Superior temporal gyrus (tissue), 1 donor: ENCODE data around the gene SYK.

ENCODE experiments used
- DNase-seq: peaks from one replicate; pipeline ENCODE4 v3.0.0-alpha.2; 2016; ENCODE audit errors: extremely low spot score

The SYK gene

DNA sequence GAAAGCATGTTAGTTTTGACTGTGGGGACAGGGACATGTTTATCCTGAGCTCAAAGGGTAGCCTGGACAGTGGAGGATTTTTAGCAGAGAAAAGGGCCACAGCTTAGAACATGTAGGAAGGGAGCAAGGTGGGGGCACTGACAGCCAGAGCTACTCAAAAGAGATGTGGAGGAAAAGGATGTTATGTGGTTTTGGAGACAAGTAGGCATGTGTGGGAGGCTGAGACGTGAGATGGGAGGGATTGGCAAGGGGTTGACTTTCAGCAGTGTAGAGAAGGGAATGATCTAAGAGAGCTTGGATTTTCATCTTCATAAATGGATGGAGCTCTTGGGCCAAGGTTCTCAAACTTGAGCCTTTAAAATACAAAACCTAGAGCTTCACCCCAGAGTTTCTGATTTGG, 24.0 kb downstream of the SYK start:
- no peak for DNase-seq

DNA sequence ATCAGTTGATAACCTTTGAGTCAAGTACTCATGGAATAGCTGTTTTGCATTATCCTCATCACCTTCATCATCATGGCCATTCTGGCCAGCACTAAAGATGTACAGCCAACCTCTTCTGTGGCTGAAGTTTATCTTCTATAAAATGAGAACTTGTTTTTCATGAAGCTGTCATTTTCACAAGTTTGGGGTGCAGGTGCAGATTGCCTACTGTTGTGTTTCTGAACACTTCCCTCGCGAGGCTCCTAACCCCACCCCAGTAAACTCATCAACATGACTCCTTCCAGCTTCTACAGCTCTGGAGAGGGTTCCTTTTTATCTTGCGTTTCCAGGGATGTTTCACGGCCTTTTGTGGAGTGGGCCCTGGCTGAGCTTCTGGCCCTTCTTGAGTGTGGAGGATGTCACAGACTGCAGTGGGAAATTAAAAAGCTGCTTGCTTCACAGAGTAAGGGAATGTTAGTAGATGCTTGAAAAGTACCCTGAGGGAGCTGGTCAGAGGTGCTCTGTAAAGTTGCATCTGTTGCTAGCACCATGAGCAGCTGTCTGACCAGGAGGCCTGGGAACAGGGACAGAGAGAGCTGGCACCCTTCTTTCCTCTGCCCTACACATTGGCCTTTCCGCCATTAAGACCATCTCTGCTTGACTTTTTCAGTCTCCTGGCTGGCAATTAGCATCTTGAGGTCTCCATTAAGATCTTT, 24.9 kb downstream of the SYK start:
- DNase-seq: no peak

DNA sequence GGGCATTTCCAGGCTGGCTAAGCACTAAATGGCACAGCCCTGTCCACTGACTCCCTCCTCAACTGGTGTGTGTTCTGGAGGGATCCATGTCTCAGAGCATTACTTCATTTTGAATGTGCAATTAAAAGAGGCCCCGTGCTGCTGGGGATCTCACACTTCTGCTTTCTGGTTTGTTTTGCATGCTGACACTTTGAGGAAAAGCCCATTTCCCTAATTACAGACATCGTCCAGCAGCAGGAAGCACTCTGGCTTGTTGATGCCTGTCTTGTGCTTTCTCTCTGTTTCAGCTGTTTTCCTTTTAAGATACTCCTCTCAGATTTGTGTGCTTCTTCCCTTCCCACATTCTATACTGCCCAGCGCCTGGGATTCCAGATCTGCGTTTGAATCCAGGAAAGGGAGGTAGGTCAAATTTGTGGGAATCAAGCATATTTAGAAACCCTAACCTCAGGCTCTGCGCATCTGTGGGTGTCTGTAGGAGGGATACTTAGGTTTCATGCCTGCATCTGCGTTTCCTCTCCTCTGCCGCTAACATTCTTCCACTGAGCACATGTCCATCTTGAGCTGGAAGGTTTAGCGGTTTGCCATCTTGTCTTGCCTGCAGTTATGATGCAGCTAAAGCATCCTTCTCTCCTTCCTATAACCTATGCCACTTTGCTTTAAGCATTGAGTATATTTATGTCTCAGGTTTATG, 25.7 kb downstream of the SYK start:
- DNase-seq: no peak

DNA sequence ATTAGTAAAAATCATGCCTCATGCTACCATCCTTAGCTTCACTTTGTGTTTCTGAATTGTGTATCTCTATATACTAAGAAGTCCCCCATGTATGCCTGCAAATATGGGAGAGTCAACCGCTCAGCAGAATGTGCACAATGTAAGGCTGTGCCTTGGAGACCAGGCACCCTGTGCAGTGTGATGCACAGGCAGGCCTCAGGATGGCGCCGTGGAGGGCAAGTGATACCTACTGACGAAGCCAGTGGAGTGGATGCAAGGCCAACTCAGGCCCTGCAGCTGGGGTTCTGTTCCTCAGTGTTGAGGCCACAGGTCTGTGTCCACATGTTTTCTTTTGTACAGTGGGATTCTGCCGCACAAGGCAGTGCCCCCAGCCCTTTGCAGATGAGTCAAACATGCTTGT, 28.4 kb downstream of the SYK start:
- DNase-seq: no peak

DNA sequence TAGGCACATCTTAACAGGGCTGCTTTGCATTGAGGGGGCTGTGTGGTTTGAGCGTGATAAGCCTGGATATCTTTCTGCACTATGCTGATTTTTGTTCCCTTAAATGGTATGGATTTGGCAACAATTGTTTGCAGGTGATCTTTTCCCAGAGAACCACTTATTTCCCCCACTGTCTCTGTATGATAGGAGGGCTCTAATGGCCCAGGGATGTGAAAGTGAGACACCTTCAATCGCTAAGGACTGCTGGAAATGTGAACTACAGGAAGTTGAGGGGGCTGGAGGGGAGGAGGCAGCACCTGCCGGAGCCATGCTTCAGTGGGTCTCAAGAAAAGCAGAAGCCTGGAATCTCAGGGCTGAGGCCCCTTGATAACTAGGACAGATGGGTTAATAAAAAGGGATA, 29.4 kb downstream of the SYK start:
- DNase-seq: no peak

DNA sequence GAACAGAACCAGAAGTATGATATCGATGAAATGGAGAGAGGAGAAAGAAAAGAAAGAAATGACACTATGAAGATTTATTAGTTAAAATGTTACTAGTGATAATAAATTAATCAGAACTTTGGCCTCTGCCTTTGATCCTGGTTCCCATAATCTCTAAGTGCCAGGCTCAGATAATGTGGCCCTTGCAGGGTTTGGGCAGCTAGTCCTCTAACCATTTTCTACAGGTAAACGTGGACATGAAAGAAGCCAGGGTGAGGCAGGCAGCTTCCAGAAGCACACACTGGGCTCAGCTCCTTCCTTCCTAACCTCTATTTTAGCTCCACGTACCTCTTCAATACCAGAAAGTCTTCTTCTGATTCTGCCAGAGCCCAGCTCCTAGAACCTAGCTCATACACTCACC, 30.6 kb downstream of the SYK start:
- DNase-seq: no peak

DNA sequence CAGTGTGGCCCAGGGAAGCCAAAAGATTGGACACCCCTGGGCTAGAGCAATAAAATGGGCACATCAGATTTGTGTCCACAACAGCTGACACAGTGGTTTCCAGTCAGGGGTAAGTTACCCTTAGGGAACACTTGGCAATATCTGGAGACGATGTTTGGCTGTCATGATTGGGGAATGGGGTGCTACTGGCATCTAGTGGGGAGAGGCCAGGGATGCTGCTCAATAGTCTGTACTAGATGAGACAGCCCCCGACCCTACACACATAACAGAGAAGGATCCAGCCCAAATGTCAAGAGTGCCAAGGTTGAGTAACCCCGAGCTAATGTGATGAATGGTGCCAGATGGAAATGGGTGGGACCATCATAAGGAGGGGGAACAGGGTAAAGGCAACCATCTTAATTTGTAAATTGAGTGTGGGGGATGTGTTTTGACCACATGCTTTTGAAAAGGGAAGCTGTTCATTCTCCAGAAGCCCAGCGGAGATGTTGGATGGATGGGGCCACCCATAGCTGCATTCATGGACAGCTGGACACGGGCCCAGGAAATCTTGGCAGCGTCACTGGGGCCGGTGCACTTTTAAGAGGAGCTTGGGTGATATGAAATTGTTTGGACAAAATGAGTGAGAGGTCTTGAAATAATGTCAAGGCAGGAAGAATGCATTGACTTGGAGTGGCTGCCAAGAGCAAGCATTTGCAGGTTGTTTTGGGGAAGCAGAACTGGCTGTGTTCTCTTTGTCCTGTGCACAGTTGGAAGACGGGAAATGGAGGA, 33.4 kb downstream of the SYK start:
- no peak for DNase-seq

DNA sequence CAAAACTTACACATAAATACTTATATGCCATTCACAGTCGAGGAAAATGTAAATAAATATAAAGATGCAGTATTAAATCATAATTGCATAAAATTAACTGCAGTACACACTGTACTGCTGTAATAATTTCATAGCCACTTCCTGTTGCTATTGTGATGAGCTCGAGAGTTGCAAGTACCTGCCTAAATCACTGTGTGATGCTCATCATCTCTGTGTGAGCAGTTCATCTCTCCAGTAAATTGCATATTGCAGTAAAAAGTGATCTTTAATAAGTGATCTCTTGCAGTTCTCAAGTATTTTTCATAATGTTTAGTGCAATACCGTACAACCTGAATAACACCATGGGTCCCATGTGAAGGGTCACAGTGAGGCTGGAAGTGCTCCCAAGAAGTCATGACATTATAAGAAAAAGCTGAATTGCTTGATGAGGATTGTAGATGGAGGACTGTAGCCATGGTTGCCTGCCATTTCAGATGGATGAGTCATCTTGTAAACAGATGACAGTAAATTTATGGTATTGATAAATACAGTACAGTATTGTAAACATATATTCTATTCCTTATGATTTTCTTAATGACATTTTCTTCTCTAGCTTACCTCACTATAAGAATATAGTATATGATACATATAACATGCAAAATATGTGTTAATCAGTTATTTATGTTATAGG, 34.9 kb downstream of the SYK start:
- no peak for DNase-seq

DNA sequence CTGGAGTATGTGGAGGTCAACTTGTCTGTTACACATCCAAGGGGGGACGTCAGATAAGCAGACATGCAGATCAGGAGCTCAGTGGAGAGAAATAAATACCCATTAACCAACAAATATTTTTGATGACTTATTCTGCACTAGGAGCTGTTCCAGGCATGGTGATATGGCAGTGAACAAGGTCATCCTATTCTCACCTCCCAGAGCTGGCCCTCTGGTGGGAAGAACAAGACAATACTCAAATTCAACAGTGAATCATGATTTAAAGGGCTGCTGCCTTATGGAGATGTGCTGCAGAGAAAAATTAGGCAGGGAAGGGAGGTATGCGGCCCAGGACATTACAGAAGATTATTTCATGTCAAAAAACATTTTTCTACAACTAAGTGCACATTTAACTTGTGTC, 36.5 kb downstream of the SYK start:
- DNase-seq: no peak

DNA sequence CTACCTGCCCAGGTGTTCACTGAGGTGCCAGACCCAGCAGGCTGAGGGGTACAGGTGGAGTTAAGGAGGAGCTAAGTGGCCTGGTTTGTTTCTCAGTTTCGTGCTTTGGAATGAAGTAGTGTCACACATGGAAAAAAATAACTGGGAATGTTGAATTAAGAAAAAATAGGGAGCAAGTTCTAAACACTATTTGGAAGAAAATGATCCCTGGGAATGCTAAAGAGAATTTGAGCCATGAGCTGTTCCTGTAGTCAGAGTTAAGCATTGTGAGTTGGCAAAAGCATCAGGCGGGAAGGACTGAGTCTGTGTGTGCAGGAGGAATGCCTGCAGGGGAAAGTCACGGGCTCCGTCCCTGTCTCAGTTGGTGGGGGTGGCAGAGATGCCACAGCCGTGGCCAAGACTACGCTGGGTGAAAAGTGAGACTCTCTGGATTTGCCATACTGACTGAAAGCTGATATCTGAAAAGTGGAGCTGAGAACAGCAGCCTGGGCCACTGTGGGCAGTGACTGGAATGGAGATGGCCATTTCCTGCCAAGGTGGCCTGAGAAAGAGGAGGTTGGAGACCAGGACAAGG, 37.0 kb downstream of the SYK start:
- DNase-seq: no peak

DNA sequence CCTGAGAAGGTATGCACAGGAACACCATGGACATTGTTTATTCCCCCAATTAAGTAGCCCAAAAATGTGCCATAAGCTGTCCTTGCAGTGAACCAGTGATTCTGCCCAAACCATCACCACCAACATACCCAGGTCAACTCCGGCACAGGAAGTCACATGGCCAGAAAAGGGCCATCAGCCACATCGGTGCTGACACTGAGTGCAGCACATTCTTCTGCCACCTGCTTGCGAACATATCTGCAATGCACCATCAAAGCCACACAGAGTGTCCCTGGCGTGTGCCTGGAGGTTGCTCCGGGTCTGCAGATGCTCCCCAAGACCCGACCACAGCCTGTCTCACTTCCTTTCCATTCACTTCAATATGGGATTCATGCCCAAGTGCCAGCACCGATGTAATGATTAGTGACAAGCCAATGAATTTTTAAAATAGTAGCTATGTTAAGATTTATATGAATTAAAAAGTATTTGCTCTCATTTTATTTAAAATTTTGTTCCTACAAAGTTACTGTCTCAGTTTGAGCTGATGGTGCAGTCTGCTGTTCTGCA, 37.6 kb downstream of the SYK start:
- no peak for DNase-seq

DNA sequence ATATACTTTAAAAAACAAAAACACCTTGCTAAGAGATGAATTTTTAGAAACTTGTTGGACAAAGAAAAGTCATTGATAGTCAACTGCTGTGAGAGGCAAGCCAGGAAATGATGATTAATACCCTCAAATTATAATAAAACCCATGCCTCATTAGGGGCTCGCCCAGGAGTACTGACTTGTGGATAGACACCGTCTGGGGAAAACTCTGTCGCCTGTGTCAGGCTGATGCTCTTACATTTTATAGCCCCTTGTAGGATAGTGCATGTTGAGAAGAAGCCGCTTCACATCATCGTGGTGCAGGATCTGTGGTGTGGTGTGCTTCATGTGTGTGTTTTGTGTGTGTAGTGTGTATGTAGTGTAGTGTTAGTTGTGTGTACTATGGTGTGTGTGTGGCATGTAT, 39.1 kb downstream of the SYK start:
- DNase-seq: no peak

DNA sequence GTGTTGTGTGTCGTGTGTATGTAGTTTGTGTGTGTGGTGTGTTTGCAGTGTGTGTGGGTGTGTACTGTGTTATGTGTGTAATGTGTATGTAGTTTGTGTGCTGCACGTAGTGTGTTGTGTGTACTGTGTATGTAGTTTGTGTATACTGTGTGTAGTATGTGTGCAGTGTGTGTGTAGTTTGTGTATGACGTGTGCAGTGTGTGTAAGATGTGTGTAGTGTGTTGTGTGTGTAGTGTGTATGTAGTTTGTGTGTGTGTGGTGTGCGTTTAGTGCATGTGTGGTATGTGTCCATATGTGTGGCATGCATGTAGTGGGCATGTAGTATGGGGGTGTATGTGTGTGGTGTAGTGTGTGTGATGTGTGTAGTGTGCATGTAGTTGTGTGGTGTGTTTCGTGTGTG, 39.6 kb downstream of the SYK start:
- DNase-seq: no peak

DNA sequence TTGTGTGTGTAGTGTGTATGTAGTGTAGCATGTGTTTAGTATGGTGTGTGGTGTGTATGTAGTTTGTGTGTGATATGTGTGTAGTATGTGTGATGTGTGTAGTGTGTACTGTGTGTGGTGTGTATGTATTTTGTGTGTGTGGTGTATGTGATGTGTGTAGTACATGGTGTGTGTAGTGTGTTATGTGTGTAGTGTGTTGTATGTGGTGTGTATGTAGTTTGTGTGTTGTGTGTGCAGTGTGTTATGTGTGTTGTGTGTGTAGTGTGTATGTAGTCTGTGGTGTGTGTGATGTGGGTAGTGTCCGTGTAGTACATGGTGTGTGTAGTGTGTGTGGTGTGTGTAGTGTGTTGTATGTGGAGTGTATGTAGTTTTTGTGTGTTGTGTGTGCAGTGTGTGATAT, 40.0 kb downstream of the SYK start:
- no peak for DNase-seq

DNA sequence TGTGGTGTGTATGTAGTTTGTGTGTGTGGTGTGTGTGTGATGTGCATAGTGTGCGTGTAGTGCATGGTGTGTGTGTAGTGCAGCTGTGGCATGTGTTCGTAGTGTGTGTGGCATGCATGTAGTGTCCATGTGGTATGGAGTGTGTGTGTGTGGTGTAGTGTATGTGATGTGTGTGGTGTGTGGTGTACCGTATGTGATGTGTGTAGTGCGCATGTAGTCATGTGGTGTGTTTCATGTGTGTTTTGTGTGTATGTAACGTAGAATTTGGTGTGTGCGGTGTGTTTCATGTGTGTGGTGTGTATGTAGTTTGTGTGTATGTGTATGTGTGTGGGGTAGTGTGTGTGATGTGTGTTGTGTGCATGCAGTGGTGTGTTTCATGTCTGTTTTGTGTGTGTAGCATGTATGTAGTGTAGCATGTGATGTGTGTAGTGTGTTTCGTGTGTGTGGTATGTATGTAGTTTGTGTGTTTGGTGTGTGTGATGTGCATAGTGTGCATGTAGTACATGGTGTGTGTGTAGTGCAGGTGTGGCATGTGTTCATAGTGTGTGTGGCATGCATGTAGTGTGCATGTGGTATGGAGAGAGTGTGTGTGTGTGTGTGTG, 40.7 kb downstream of the SYK start:
- no peak for DNase-seq

DNA sequence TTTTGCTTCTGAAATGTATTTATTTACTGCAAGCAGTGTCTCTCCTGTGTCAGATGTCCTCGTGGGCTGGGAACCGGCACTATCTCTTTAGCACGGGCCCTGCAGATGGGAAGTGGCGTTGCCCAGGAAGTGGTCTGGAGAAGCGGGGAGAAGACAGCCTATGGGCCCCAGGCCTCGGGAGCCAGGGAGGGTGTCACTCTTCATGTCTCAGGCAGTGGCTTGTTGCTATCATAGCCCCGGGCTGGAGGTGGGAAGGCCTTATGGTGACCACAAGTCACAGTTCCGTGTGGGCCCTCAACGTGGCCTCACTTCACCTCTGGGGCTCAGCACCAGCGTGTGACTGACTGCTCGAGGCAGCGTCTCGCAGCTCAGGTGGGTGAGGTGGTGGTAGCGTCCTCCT, 41.4 kb downstream of the SYK start:
- DNase-seq: no peak

DNA sequence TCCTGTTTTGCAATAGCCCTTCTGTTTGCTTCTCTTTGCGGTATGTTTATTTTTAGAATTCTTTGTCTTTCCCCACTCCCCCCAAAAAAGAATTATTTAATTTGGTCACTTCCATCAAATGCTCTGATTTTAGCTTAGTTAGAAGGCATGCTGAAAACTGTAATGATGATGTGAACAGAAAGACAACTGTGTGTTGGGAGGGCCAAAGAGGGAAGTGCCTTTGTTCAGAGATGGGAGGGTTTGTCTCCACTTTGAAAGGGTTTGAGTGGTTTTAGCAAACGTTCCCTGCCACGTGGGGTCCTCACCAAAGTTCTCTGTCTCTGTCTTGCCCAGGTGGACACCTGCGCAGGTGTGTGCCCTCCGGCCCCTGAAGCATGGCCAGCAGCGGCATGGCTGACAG, 41.9 kb downstream of the SYK start:
- DNase-seq: no peak

DNA sequence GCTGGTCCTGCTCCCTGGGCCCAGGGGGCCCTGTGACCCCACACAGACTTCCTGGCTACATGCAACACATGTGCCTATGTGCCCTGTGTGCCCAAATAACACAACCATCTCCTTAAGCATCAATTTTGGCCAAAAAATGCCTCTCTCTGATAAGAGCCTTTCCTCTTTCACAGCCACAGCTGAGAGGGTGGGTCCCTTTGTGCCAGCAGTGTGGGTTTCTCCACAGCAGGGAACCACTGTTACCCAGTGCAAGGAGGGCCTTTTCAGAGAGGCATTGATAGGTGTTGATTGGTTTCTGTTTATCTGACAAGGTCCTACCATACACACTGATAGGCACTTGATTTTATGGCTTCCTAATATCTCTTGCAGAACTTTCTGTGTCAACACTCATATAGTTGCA, 42.7 kb downstream of the SYK start:
- no peak for DNase-seq

DNA sequence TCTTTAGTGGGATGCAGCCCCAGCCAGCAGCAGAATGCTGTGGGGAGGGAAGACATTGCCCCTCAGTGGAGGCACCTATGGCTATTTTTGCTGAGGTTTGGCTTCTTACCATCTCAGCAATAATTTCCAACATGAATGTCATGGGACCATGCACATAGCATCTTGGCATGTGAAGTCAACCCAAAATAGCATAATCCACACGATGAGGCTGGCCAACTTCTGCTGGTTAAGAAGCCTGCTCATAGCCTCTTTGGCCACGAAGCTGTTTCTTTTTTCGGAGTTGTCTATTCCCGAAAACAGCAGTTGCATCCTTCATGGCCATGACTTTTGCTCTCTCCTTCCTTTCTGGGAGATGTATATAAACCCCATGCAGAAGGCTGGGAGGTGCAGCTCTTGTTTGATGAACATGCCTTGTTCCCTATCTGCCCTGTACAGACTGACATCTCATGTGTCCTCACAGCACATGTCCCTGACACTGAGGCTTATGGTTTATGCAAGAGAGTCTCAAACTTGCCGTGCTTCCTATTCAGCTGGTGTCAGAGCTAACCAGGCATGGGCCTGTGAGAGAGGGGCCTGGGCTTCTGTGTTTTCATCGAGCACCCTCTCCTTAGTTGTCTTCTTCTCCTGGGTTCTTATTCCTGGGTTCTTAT, 45.3 kb downstream of the SYK start:
- DNase-seq: no peak

DNA sequence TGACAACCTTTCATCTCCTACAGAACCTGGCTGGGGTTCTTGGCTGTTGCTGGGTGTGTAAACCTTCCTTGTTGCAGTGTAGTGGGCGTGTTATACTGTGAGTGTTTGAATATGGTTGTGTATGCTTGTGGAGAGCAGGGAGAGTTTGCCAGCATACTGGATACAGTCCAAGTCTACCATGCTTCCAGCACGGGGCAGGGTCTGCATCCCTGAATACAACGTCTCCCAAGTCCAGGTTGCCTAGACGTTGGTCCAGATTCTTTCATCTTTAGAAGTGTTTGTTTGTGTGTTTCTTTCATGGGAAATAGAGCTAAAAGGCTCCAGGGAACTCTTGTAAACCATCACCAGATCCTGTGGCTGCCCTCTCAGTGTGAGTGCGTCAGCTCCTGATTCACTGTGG, 46.4 kb downstream of the SYK start:
- no peak for DNase-seq

DNA sequence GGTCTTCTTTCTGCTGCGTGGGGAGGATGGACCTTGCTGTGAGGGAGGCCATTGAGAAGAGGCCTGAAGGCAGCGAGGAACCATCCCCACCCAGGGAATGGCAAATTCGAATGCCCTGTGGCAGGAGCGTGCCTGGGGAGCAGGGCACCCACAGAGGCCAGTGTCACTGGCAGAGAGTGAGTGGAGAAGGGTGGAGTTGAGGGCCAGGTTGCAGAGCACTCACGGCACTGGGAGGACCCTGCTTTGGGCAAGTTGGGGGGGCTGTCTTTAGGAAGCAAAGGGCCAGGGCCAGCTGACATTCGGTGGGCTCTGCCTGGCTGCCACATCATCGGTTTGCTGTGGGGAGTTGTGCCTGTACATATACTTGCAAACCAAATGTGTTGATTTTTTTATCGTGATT, 47.2 kb downstream of the SYK start:
- no peak for DNase-seq
